Measurements from ENCODE around the gene CLCA1.

- TF ChIP-seq CTCF (IDR thresholded peaks at IDR 0.05) (no peak), POLR2A (IDR thresholded peaks at IDR 0.05) (no peak)
Observed at GRCh38 chr1:86489242-86489878, 20.6 kb downstream of the CLCA1 start.

Data from vagina (tissue), 2 donors.